Progenitor cell of endocrine pancreas (in vitro differentiated cells): ENCODE data around the gene IDH3A. TPM values are rescaled to one million over a fixed set of nuclear protein-coding genes. Genes with fewer than 3 reads are reported as not detected.
A peak's percentile ranks its signal among the peaks of the same experiment; 100 is the strongest.

Experiments used
- DNase-seq: peaks from one replicate; pipeline ENCODE4 v3.0.0; 2021; ENCODE audit warnings: low spot score; ENCODE audit not compliant: unreplicated experiment
- H3K27ac Mint-ChIP-seq: 2 replicates; pipeline ENCODE4 v1.8.0; 2021; ENCODE audit warnings: mild to moderate bottlenecking, moderate library complexity, mixed read lengths
- H3K27me3 Mint-ChIP-seq: 2 replicates; pipeline ENCODE4 v1.8.0; 2021; ENCODE audit warnings: mixed read lengths
- H3K36me3 Mint-ChIP-seq: 2 replicates; pipeline ENCODE4 v1.8.0; 2022; ENCODE audit warnings: mixed read lengths; ENCODE audit not compliant: insufficient read depth
- H3K4me1 Mint-ChIP-seq: 2 replicates; pipeline ENCODE4 v1.8.0; 2021; ENCODE audit warnings: low read depth, mixed read lengths
- H3K4me3 Mint-ChIP-seq: 2 replicates; pipeline ENCODE4 v1.8.0; 2021; ENCODE audit warnings: low read depth, mild to moderate bottlenecking, moderate library complexity, mixed read lengths
- H3K9me3 Mint-ChIP-seq: 2 replicates; pipeline ENCODE4 v1.8.0; 2021; ENCODE audit warnings: low read depth, mixed read lengths
- total RNA-seq: library from RNA; stranded (reverse); gene quantifications from 2 replicates; pipeline ENCODE4 v1.2.1, GENCODE V29; 2021
- TF ChIP-seq, protein P1 (sequence below): fragments of 200-600 bp; sonication (generic); IDR thresholded peaks from one replicate; pipeline ENCODE4 v1.5.0; 2021; ENCODE audit warnings: antibody characterized with exemption, mild to moderate bottlenecking; ENCODE audit not compliant: unreplicated experiment

IDH3A gene
- total RNA-seq, 1 donor from 2014 or later = 35.4 TPM

DNA sequence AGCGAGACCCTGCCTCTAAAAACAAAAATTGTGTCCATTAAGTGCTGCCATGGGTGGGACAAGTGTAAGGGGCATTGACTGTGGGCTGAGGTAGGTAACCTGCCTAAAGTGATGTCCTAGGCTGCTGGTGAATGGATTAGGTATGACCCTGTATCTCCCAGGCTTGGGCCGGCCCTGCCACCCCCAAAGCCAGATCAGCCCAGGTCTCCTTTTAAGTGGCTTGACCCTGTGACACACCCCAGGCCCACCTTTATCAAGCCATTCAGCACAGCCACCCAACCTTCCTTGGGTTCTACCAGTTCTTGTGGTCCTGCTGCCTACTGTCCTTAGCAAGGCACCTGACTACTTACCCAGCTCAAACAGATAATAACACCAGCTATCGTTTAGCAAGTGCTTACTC is 36.6 kb upstream of the IDH3A start:
- no peak for DNase-seq
- Mint-ChIP-seq H3K27ac (no peak overlapping the region), H3K4me1 (no peaks in the 10 kb centered on the region), H3K9me3 (no peaks in the 10 kb centered on the region), H3K27me3 (no peaks in the 10 kb centered on the region), H3K4me3 (no peak overlapping the region), H3K36me3 (peaks cover under 1% of the 10 kb centered on the region)
- TF ChIP-seq, protein P1, sequence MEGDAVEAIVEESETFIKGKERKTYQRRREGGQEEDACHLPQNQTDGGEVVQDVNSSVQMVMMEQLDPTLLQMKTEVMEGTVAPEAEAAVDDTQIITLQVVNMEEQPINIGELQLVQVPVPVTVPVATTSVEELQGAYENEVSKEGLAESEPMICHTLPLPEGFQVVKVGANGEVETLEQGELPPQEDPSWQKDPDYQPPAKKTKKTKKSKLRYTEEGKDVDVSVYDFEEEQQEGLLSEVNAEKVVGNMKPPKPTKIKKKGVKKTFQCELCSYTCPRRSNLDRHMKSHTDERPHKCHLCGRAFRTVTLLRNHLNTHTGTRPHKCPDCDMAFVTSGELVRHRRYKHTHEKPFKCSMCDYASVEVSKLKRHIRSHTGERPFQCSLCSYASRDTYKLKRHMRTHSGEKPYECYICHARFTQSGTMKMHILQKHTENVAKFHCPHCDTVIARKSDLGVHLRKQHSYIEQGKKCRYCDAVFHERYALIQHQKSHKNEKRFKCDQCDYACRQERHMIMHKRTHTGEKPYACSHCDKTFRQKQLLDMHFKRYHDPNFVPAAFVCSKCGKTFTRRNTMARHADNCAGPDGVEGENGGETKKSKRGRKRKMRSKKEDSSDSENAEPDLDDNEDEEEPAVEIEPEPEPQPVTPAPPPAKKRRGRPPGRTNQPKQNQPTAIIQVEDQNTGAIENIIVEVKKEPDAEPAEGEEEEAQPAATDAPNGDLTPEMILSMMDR = no peak

DNA sequence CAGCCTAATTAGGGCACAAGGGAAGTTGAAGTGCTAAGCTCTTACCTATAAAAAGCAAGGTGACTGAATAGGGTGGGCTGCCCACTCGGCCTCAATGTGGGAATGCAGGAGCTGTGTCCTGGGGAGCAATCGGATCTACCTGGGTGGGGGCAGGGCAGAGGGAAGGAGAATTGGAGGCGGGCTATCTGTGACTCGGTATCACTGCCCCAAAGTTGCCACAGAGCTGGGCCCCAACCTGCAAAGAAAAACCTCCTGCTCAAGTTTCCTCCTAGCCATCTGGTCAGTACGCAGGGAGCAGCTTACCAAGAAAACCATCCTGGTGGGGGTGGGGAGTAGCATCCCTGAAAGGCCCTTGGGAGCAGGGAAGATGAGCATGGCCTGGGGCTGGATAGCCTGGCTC is 28.6 kb upstream of the IDH3A start:
- DNase-seq = no peak
- Mint-ChIP-seq H3K36me3 (peaks cover 2% of the 10 kb centered on the region), H3K27ac (no peak overlapping the region), H3K9me3 (no peaks in the 10 kb centered on the region), H3K4me3 (no peak overlapping the region), H3K4me1 (peaks cover 6% of the 10 kb centered on the region), H3K27me3 (no peaks in the 10 kb centered on the region)
- TF ChIP-seq, protein P1 = no peak

DNA sequence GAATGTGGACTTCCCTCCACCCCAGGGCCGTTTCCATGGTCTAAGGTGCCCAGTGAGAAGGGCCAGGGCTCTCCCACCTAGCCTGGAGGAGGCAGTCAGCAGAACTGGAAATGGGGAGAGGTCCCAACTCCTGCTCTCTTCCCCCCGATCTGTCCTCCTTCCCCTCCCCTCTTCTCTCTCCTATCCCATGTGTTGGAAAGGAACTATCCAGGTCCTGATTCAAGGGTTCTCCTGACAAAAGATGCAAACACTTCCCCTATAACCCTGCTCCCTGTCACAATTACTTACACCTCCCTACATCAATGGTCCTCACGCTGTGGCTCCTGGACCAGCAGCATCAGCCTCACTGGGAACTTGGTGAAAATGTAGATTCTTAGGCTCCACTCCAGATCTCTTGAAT is 23.9 kb upstream of the IDH3A start:
- Mint-ChIP-seq H3K4me1 (peaks cover 21% of the 10 kb centered on the region), H3K36me3 (peaks cover 3% of the 10 kb centered on the region), H3K27ac (no peak overlapping the region), H3K27me3 (no peaks in the 10 kb centered on the region), H3K9me3 (no peaks in the 10 kb centered on the region), H3K4me3 (no peak overlapping the region)
- no peak for DNase-seq
- TF ChIP-seq, protein P1 = no peak

DNA sequence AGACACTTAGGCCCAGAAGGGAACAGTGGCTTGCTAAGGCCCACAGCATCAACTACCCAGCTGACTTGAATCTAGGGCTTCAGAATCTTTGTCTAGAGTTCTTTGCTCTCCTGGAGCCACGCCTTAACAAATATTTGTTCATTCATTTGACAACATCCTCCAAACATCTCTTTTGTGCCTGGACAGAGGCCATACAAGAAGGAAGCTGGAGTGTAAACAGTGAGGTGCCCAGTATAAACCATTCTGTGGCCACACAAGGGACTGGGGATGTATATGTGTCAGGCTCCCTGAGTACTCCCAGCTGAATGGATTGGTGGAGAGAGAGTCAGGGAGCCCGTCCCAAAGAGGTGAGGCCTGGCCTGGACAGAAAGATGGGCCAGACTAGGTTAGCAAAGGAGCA is 21.3 kb upstream of the IDH3A start:
- no peak for DNase-seq
- TF ChIP-seq, protein P1 = no peak
- Mint-ChIP-seq H3K4me3 (peak overlapping the region; percentile 52), H3K27ac (peak overlapping the region; percentile 54), H3K4me1 (peaks cover 30% of the 10 kb centered on the region), H3K27me3 (no peaks in the 10 kb centered on the region), H3K9me3 (no peaks in the 10 kb centered on the region), H3K36me3 (peaks cover 2% of the 10 kb centered on the region)

DNA sequence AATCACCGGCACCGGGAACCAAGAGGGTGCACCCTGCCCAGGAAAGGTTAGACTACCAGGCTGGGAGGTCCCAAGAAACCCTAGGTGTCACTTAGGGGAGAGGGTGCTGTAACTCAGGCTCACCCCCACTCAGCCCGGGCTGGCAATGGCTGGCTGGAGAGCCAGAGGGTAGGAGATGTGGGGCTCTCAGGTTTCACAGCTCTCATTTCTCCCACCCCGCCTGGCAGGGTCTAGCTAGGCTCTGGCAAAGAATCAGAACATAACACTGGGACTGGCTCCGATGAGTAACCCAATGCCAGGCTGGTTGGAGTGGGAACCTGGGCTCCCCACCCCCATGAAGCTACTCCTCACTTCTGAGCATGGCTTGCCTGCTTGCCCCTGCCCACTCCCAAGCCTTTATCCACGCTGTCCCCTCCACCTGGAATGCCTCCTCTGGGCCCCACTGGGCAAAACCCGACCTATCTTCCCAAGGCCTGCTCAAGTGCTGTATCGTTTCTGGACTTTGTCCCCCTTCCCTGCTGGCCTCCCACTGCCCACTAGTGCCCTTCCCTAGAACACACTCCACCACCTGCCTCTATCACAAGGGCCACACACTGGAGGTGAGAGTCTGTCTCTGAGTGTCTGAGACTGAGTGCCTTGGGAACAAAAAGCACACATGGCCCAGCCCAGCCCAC is 19.9 kb upstream of the IDH3A start:
- peaks cover 2% of the 10 kb centered on the region for H3K36me3 Mint-ChIP-seq
- peak overlapping the region; percentile 67 for H3K27ac Mint-ChIP-seq
- TF ChIP-seq, protein P1 = no peak
- no peak for DNase-seq
- H3K9me3 Mint-ChIP-seq = no peaks in the 10 kb centered on the region
- no peaks in the 10 kb centered on the region for H3K27me3 Mint-ChIP-seq
- no peak overlapping the region for H3K4me3 Mint-ChIP-seq
- H3K4me1 Mint-ChIP-seq = peaks cover 30% of the 10 kb centered on the region
